HG02610 (cell line): ENCODE measurements around the gene VPS72.
"Not testable (repeated sequence)": the region's sequence is repeated elsewhere in the genome, so short reads cannot be mapped to it uniquely, and the experiment has no call there.

ENCODE experiments used
- ATAC-seq: cut with Tn5 transposase; IDR thresholded peaks from one replicate; pipeline ENCODE4 v1.9.1; 2021; ENCODE audit warnings: mild to moderate bottlenecking, moderate library complexity; ENCODE audit not compliant: unreplicated experiment

Gene VPS72

DNA sequence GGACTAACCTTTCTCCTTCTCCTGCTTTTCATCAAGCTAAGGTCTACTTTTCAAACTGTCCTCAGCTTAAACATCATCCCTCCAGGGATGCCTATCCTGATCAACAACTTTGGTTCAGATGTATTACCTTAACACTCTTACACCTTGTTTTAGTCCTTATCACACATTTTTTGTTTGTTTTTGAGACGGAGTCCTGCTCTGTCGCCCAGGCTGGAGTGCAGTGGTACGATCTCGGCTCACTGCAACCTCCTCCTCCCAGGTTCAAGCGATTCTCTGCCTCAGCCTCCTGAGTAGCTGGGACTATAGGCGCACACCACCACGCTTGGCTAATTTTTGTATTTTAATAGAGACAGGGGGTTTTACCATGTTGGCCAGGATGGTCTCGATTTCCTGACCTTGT is 1.3 kb downstream of the VPS72 start:
- ATAC-seq: not testable (repeated sequence)

DNA sequence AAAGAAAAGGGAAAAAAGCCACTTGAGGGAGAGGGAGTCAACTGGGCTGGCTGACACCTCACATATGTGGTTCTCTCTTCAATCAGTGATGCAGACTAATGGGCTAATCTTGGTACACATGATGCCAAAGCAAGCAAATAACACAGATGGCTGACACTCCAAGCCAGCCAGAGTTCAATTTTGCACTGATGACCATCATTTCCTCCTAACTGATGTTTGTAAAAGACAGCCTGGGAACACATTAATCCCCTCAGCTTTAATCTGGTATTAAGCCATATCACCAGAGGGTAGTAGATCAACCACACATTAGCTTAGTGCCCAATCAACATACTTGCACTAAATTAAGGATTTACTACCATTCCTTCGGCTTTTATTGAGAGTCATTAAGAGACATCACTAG is 2.8 kb downstream of the VPS72 start:
- no peak for ATAC-seq

DNA sequence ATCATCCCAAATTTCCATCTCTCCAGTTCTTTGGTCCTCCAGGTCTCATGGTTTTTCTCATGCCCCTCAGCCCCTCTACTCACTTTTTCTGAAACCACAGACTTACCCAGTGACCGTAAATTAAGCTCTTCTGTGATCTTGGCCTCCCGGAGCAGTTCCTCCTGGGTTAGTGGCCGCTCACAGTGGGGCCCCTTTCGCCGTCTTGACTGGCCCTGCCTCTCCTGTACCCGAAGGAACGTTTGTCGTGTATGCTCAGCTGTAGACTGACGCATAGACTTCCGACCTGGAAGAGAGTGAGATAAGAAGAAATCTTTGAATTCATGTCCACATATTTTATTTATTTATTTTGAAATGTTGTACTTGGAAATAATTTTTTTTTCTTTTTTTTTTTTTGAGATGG is 5.8 kb downstream of the VPS72 start:
- ATAC-seq: no peak

DNA sequence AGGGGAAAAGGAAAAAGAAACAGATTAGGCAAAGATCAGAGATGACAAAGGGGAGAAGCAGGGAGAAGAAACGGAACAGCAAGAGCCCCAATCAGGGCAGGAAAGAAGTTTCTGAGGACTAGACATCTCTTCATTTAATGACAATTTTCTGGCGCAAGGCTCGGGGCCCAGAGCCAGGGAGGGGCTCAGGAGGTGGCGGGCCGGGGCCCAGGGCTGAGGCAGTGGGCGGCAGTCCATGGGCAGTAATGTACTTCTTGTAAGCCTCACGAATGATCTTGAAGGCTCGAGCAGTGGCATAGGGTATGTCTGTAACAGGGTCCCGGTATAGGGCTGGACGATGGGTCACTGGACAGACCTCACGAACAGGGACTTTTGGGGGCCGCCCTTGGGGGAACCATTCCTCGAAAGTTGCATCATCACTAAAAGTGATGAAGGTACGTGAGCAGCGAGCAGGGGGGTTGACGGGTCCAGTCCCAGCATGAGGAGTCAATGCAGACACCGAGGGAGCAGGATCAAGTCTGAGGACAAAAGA is 13.4 kb downstream of the VPS72 start:
- no peak for ATAC-seq

DNA sequence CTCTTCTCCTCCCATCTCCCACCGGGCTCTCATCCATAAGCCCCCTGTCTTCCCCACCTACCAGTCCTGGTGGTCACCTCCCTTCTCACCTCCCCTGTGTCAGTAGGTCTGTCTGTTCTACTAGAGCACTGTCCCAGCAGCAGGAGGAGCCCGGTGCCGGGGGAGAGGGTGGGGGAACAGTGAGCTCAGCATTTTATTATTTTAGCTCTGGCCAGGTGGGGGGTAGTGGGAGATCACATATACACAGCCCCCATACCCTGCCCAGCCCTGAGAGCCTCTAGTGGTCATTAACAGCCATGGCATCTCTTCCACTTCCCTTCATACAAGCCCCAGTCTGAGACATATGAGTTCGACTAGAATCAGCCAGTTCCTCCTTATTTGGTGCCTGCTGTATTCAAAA is 14.1 kb downstream of the VPS72 start, which contains the start of gene TMOD4:
Gene TMOD4, minus strand, starts transcription at position 119 of the 400 bp plus-strand sequence. CDS start 1,106 bp downstream, outside the sequence.
- ATAC-seq: no peak

DNA sequence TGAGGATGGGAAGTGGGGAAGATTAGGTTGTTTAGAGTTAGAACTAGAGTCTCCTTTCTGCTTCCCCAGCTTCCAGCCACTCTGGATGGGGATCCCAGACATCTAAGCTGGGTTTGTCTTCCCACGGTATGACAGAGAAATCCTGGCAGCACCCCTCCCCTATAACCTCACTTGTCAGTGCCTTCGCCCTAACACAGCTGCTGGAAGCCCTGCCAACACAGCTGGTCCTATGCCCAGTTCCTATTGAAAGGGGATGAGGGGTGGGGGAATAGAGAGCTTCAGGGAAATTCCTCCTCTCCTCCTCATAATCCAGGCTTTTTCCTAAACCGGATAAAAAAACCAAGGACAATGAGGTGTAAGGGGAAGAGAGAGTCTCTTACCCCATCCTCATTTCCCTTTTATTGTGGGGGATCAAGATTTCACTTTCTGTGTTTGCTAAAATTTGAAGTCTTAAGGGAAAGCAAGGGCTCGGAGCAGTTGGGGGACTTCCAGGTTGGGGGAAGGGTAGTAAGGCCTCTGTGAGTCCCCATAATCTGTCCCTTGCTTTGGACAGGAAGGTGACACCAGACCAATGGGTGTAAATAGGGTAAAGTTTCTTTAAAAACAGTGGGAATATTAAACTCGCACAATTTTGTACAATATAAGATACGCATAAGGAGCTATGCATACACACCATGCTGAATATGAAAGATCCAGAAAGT is 14.8 kb downstream of the VPS72 start:
- no peak for ATAC-seq

DNA sequence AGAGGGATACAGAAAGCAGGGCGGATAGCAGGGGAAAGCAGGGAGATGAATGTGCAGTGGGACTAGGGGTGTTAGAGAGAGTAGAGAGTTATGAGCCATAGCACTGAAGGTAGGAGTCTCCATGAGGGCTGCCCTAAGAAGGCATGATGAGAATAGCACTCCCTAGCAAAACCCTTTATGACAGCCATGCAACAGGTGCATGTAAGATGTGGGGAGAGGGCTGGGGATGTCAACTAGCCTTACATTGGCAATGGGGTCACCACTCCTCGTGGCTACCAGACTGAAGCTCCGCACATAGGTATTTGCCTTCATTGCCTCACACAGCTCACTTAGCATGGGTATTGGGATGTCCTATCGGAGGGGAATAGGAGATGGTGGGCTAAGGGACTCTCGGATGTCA is 18.8 kb downstream of the VPS72 start:
- ATAC-seq: no peak

DNA sequence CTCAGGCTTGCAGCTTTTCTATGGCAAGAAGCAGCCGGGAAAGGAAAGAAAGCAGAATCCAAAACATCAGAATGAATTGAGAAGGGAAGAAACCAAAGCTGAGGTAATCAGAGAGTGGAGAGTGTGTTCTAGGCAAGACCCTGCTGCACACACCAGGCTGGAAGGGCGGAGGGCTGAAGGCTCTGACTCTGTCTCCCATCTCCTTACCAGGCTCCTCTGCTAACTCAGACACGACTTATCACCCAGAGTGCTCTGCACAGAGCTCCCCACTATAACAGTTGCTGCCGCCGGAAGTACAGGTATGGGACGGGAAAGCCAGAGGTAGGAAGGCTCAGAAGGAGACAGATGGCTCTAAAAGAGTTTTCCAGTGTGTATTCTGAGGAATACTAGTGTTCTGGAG is 22.9 kb downstream of the VPS72 start:
- ATAC-seq: no peak

DNA sequence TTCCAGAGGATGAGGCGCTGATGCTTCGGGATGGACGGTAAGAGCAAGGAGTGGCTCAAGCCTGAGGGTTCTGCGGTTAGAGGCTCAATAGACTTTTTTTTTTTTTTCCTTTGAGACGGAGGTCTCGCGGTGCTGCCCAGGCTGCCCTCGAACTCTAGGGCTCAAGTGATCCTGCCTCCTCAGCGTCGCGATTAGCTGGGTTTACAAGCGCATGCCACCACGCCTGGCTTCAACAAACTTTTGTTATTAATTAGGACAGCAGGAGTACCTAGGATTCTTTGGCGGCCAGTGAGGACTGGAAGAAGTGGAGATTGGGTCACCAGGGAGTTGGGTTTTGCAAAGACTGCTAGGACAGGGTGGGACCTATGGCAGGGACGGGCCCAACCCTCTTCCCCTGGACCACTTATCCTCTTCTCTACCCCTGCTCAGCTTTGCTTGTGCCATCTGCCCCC is 23.5 kb downstream of the VPS72 start:
- ATAC-seq: no peak

DNA sequence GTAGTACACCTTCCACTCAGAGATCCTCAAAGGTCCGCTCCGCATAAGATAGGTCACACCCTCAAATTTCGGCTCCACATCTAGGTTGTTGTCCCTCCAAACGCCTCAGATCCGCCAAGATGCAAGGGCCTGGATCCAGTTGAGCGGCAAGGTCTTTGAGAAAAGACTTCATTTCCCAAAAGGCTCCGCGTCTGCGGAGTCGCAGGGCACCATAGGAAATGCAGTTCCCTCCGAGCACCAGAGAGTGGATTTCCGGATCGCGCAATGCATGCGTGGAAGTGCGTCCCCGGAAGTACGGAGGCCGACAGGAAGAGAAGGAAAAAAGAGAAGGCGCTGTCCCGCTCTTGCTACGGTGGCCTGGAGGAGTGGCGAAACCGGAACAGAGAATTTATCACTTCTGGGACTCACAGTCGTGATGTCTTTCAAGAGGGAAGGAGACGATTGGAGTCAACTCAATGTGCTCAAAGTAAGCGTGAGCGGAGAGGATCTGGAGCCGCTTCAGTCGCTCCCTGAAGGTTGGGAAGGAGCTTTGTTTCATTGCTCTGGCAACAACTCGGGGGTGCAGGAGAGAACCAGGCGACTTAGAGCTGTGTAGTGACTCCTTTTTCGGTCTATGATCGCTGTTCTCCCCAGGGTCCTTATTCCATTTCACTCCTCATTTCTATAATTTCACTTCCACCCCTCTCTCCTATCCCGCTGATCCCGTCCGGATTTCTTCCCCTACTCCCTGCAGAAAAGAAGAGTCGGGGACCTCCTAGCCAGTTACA is 24.1 kb downstream of the VPS72 start, which contains the start of the genes LYSMD1 and SCNM1:
Gene LYSMD1, minus strand, starts transcription at position 165 of the 767 bp plus-strand sequence. CDS start 644 bp downstream, outside the sequence.
Gene SCNM1, plus strand, starts transcription at position 407 of the 767 bp plus-strand sequence. Its CDS starts 9 bp downstream, at position 416.
- peak; percentile 76 for ATAC-seq

DNA sequence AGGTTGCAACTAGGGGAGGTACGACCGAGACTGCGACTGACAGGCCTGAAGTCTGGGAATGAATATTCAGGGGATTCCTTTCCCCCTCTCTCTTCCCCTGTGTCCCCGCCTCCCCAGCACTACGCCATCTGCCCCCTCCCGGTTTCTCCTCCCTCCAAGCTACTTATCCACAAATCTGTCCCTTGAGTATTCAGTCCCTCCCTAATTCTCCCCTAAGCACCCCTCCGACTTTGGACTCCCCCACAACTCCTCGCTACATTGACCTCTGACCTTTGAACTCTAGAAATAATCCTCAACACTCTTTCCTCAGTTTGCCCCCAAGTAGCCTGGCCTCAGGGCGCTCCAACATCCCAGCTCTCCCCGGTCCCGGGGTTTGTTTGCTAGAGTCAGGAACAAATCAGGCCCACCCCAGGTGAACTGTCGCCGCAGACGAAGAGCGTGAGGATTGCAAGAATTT is 24.7 kb downstream of the VPS72 start:
- ATAC-seq: peak; percentile 6

DNA sequence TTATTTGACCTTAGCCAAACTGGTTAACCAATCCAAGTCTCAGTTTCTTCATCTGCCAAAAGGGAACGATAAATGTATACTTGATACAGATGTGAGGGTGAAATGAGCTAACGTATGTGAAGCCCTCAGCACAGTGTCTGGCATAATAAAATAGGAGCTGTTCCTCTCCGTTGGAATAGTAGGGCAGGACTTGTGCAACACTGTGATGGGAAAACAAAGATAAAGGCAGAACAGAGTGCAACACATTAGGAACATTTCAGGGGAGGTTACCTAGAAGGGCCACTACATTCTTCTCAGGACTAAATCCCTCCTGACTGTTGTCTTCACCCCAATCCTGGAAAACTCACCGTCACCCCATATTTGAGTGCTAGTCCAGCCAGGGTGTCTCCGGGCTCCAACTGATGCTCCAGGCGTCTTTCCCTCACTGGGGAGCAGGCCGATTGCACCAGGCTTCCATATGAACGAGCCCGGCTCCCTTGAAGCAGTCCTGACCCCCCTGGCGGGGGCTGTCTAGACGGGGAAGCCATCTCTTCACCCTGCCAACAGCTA is 25.2 kb downstream of the VPS72 start:
- no peak for ATAC-seq

DNA sequence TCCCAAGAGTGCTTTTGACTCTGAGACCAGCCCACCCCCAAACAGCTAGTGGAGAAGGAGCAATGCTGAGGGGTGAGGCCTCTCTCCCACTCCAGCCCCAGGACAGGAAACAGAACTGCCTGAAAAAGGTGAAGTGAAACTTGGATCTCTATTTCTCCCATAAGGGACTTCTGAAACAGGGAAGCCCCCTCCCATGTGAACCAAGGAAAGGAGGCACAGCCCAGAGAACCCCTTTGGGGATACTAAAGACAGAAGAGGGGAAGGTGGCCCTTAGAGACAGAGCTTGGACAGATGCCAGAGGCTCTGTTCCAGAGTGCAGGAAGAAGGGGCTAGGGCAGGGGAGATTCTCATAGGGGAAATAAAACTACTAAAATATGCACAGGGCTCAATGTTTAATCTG is 30.6 kb downstream of the VPS72 start:
- no peak for ATAC-seq

DNA sequence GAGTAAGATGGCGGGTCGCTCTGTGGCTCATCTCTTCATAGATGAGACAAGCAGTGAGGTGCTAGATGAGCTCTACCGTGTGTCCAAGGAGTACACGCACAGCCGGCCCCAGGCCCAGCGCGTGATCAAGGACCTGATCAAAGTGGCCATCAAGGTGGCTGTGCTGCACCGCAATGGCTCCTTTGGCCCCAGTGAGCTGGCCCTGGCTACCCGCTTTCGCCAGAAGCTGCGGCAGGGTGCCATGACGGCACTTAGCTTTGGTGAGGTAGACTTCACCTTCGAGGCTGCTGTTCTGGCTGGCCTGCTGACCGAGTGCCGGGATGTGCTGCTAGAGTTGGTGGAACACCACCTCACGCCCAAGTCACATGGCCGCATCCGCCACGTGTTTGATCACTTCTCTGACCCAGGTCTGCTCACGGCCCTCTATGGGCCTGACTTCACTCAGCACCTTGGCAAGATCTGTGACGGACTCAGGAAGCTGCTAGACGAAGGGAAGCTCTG is 31.2 kb downstream of the VPS72 start:
- ATAC-seq: no peak

DNA sequence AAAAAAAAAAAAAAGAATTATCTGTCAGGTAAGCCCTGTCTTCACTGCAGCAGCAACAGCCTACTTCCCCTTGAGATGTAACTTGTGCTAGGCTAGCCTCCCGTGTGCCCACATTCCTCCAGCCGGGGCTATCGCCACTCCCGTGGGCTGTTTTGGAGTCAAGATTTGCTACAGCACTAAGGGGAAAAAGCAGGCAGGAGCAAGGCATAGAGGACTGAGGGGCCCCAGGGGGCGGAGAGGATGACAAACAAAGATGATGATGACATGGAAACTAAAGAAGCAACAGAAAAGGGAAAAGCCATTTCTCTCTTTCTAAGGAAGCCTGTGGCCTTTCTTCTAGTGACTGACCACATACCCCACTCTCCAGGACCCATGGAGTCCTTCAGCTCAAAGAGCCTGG is 31.7 kb downstream of the VPS72 start:
- no peak for ATAC-seq

DNA sequence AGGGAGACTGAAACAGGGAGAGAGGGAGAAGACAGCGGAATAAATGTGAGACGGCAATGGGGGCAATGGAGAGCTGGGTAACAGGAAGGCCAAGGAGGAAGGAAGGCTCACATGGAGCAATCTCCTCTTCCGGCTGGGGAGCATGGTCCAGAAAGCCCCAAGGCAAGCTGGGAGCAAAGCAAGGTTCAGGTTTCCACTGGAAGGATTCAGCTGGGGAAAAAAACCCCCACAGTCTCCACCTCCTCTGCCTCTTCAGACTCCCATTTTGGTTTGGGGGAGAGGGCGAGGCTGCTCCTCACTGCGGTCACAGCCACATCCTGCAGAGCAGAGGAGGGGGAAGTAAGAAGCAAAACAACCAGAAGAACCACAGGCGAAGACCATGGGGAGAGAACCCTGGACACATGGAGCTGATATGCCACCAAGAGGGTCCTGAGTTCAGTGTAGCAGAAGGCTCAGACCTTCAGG is 32.9 kb downstream of the VPS72 start:
- no peak for ATAC-seq

DNA sequence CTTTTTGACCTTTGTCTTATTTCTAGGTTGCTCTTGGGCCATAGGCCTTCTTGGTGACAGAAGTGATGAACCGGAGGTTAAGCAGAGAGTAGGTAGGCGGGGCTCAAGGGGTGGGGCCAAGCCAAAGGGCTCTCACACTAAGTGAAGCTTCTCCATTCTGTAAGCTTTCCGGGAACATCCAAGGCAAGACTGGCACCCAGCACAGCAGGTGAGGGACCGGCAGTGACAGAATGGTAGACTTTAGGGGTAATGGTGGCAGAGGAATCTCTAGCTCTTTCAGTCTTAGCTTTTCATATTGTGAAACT is 33.5 kb downstream of the VPS72 start, which contains the start of gene TNFAIP8L2:
Gene TNFAIP8L2, plus strand, starts transcription at position 135 of the 305 bp plus-strand sequence. CDS start 2,049 bp downstream, outside the sequence.
- peak; percentile 73 for ATAC-seq

DNA sequence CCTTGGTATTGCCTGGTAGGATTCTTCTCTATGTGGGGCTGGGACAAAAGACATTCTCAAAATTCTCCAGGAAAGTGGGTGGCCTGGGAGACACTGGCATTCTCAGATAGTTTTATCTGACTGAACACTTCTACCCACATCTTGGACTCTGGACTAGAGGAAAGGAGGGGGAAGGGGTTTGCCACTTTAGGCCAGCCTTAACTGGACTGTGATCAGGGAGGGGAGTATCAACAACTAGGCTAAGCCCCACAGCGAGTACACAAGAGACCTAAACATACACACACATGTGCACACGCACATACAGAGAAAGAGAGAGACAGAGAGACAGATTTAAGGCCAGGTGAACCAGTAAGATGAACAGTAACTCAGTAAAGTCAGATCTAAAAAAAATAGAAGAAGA is 42.3 kb downstream of the VPS72 start:
- no peak for ATAC-seq

DNA sequence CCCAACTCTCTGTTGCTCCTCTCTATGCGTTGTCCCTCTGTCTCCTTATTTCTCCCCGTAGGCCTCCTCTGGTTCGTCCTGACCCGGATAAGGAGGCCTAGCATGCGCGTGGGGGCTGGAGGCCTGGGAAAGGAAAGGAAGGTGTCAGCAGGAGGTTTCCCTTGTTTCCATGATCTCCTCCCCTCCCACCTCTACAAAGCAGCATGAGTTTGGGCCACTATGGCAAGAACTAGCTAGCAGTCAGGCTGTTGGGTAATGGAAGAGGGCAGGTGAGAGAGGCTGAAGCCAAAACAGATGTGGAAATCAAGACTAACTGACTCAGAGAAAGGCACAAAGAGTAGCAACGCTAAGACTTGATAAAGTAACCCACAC is 42.9 kb downstream of the VPS72 start:
- ATAC-seq: no peak

DNA sequence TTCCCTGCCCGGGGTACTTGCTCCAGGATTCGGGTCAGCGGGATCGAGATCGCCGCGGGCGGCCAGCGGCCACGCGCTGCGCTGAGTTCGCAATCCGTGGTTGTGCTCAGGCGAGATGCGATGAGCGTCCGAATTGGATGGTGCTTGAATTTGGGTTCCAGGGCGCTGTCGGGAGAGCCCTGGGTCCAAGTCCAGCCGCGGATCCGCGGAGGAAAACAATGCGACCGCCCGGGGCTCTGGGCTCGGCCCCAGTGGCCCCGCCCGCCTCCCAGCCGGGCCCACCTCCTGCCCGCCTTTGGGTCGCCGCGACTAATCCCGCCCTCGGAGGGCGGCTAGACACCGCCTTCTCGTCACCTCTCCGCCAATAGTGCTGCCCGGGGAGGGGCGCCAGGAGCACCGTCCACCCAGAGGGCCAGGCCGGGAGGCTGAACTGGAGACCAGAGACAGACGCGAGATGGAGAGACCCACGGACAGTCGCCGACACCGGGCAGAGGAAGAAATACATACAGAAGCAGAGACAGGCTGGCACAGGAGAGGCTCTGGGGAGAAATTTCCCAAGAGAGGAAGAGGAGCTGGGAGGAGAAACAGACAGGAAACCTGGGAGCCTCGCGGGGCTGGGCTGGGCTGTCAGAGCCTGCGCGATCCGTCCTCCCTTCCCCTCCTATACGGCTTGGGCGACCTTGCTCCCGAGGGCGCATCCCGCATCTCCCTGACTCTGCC is 43.4 kb downstream of the VPS72 start, which contains the start of gene SEMA6C:
Gene SEMA6C, minus strand, starts transcription at position 220 of the 720 bp plus-strand sequence. CDS start 4,010 bp downstream, outside the sequence.
- ATAC-seq: peak; percentile 100
